HG03103 (cell line): ENCODE data around the gene ACTMAP.
"Not testable (repeated sequence)": the region's sequence is repeated elsewhere in the genome, so short reads cannot be mapped to it uniquely, and the experiment has no call there.

Source experiments
- ATAC-seq: cut with Tn5 transposase; IDR thresholded peaks from one replicate; pipeline ENCODE4 v1.9.1; 2021; ENCODE audit warnings: low read depth; ENCODE audit not compliant: unreplicated experiment

Gene ACTMAP

DNA sequence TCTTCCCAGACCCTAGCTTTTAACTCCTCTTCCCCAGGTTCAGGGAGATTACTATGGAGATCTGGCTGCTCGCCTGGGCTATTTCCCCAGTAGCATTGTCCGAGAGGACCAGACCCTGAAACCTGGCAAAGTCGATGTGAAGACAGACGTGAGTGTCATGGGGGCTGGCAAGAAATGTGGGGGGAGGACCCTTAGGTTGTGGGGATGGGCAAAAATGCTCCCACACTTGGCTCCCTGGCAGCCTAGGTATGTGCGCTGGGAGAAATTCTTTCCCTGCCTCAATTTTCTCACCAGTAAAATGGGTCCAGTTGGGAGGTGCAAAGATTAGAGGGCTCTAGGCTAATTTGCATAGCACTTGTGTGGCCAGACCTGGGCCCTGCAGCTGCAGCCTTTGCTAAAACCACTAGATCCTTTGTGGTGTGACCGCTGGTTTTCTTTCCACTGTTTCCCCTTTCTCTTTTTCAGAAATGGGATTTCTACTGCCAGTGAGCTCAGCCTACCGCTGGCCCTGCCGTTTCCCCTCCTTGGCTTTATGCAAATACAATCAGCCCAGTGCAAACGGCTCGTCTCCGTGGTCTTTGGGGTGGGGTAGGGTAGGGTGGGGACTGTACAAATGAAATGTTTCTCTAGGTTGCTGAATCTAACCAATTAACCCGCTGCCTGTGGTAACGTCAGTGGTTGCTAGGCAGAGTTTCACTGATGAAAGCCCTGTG is 26.8 kb upstream of the ACTMAP start:
- ATAC-seq = peak; percentile 47

DNA sequence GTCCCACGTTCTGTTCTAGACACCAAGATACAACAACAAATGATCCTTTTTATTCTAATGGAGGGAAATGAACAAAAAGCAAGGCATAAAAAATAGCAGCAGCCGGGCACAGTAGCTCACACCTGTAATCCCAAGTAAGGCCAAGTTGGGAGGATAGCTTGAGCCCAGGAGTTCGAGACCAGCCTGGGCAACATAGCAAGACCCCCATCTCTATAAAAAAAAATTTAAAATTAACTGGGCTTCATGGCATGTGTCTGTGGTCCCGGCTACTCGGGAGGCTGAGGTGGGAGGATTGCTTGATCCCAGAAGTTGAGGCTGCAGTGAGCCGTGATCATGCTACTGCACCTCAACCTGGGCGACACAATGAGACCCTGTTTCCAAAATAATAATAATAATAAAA is 26.1 kb upstream of the ACTMAP start:
- ATAC-seq = no peak

DNA sequence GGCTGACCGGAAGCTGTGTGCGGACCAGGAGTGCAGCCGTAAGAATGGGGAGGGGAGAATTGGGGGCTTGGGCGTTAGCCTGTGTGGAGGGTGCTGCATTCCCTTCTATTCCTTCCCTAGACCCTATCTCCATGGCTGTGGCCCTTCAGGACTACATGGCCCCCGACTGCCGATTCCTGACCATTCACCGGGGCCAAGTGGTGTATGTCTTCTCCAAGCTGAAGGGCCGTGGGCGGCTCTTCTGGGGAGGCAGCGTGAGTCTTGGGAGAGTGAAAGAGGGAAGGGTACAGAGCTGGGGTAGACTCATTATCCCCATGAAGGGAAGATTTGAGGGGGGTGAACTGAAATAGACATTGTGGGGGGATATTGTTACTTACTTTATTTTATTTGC is 25.4 kb upstream of the ACTMAP start:
- no peak for ATAC-seq

DNA sequence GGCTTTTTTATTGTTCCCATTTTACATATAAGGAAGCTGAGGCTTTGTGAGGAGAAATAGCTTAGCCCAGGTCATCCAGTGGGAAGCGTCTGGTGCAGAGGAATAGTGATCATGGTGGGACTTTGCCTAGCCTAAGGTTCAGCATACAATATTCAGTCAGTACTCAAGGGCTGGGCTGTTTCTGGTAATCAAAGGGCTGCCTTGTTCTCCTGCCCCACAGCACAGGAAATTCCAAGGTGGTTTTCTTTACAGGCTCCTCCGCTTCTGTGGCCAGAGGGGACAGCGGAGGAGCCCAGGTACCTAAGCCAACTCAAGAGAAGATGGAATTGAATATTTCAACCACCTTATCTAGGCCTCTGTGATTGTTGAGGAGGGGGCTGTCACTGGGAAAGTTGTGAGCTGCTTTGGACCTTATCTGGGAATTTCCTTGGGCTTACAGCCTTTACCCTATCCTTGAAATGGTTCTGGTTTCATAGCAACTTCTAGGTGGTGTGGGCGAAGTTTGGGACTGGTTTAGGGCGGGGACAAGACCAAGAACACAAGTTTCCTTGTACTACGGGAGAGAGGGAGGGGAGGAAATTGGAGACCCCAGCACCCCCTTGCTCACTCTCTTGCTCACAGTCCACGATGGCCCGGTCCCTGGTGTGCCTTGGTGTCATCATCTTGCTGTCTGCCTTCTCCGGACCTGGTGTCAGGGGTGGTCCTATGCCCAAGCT is 24.8 kb upstream of the ACTMAP start, which contains the start of gene MIA:
Gene MIA, plus strand, starts transcription at position 606 of the 716 bp plus-strand sequence. Its CDS starts 22 bp downstream, at position 628.
- ATAC-seq = no peak

DNA sequence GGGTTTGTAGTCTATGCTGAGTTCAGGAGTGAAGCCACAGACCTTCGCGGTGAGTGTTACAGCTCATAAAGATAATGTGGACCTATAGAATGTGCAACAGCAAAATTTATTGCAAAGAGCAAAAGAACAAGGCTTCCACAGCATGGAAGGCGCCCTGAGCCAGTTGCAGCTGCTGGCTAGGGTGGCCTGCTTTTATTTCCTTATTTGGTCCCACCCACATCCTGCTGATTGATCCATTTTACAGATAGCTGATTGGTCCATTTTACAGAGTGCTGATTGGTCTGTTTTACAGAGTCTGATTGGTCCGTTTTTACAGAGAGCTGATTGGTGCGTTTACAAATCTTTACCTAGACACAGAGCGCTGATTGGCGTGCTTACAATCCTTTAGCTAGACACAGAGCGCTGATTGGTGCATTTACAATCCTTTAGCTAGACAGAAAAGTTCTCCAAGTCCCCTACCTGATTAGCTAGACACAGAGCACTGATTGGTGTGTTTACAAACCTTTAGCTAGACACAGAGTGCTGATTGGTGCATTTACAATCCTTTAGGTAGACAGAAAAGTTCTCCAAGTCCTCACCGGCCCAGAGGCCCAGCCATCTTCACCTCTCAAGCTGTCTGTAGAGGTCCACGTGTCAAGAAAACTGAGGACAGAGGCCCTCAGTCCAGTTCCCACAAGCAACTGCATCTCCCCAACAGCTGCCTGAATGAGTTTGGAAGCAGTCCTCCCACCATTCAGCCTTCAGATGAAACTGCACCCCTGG is 21.0 kb upstream of the ACTMAP start:
- ATAC-seq = not testable (repeated sequence)

DNA sequence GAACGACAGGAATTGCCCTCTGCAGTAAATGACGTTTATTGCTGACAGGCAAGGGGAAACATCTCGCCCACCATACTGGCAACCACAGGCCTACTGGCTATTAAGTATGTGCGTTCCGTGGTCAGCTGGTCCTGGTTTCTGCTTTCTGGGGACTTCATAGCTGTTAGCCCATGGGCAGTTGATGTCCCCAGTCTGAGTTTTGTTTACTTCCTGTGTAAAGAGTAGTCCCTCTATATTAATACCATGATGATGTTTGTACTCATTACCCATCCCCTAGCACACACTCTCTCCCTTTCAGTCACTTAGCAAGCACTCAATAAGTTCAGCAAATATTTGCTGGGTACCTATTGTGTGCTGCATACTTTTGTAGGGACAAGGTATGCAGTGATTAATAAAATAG is 18.6 kb upstream of the ACTMAP start:
- ATAC-seq = no peak

DNA sequence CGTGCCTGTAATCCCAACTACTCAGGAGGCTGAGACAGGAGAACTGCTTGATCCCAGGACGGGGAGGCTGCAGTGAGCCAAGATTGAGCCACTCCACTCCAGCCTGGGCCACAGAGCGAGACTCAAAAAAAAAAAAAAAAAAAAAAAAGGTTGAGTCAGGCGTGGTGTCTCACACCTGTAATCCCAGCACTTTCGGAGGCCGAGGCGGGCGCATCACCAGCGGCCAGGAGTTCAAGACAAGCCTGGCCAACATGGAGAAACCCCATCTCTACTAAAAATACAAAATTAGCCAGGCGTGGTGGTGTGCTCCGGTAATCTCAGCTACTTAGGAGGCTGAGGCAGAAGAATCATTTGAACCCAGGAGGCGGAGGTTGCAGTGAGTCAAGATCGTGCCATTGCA is 16.1 kb upstream of the ACTMAP start:
- not testable (repeated sequence) for ATAC-seq

DNA sequence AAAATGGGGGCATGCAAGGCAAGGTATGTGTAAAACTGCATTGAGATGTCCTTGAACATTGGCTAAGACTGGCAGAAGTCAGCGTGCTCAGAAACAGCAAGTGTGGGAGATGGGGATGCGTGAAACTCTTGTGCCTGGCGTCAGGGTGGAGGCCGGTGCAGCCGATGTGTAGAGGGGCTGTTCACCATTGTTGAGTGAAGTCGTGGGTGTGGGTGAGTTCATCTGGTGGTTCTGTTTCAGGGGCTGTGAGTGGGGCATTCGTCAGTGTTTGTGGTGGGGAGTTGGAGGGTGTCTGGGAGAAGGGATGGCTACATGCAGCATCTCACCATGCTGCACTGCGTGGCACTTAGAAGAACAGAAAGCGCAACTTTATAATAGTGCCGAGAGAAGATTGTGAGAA is 13.7 kb upstream of the ACTMAP start:
- no peak for ATAC-seq

DNA sequence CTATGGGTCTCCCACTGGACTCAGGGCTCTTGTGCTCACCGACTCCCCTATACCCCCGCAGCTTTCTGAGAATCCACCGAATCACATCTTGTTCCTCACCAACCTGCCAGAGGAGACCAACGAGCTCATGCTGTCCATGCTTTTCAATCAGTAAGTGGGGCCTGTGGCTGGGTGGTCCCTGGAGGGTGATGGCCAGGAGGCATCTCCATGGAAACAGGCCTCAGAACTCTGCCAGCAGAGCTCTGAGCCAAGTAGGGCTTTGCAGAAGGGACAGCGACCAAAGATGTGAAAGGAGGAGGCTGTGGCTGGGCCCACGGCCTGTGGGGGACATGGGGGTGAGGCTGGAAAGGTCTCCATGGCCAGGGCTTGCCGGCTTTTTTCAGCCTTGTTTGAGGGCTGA is 13.2 kb upstream of the ACTMAP start:
- ATAC-seq = no peak

DNA sequence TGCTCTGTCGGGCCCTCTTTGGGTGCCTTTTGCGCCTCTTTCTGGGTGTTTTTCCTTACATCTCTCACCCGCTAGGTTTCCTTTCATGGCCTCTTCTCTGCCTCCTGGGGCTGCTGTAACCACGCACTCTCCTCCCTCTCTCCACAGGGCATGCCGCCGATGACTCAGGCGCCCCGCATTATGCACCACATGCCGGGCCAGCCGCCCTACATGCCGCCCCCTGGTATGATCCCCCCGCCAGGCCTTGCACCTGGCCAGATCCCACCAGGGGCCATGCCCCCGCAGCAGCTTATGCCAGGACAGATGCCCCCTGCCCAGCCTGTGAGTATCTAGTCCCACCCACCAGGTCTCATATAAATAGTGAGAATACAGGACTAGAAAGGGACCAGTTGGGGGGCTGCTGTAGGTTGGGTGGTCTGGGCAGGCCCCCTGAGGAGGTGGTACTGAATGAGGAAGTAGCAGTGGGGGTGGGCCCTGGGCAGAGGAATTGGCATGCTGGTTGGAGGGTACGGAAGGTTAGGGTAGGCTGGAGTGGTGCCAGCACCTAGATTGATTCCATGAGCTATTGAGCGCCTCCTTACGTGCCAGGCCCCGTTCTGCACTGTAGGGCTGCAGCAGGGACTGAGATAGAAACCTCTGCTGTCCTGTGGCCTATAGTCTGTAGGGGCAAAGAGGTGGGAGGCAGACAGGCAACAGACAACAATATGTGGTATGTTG is 12.6 kb upstream of the ACTMAP start:
- ATAC-seq = no peak

DNA sequence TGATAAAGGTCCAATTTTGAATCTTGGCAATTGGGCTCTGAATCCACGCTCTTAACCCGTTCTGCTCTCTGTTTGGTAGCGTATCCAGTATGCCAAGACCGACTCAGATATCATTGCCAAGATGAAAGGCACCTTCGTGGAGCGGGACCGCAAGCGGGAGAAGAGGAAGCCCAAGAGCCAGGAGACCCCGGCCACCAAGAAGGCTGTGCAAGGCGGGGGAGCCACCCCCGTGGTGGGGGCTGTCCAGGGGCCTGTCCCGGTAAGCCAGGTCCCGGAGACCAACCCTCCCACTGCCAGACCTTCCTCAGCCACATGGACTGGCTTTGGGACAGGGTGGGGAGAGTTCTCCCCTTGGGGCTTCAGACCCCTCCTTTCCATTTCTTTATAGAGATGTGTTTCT is 9.1 kb upstream of the ACTMAP start:
- ATAC-seq = no peak

DNA sequence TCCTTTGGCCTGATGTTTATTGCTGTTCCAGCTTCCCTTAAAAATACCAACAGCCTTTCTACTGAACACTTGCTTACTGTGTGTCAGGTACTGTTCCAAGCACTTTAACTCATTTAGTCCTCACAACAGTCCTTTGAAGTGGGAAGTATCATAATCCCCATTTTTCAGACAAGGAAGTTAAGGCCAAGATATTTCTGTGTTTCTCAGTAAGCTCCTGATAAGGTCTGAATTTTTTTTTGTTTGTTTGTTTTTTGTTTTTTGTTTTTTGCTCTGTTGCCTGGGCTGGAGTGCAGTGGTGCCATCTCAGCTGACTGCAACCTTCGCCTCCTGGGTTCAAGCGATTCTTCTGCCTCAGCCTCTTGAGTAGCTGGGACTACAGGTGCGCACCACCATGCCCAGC is 8.2 kb upstream of the ACTMAP start:
- ATAC-seq = no peak

DNA sequence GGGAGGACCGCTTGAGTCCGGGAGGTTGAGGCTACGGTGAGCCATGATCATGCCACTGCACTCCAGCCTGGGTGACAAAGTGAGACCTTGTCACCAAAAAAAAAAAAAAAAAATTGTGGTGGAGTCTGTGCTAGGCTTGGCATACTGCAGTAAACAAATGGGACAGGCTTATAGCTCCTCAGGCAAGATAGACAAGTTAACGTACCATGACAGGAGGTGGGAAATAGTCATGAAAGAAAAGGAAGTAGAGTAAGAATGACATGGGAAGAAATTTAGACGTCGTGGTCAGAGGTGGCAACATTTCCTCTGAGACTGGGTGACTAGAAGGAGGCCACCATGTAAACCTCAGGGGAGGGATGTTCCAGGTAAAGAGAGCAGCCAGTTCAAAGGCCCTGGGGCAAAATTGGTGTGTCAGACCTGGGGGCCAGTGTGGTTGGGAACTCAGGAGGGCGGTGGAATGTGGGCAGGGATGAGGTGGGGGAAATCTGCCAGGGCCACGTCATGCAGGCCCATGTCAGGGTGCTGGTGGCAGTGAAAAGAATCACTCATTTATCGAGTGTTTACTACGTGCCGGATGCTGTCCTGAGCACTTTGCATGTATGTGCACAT is 6.3 kb upstream of the ACTMAP start:
- no peak for ATAC-seq

DNA sequence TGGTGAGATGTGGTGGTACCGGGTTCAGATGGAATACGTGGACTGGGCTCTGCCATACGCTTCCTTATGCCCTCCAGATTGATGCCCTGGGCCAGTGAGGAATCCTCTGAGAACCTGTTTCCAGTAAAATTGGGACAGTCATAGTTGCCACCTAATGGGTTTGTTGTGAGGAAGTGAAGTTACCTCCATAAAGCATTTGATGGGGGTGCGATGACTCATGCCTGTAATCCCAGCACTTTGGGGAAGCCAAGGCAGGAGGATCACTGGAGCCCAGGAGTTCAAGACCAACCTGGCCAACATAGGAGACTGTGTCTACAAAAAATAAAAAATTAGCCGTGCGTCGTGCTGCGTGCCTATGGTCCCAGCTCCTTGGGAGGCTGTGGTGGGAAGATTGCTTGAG is 5.5 kb upstream of the ACTMAP start:
- ATAC-seq = no peak

DNA sequence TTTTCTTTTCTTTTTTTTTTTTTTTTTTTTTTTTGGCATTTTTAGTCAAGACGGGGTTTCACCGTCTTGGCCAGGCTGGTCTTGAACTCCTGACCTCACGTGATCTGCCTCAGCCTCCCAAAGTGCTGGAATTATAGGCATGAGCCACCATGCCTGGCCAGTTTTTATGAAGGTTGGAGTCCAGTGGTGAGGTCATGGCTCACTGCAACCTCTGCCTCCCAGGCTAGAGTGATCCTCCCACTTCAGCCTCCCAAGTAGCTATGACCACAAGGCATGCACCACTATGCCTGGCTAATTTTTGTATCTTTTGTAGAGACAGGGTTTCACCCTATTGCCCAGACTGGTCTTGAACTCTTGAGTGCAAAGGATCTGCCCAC is 5.0 kb upstream of the ACTMAP start:
- no peak for ATAC-seq

DNA sequence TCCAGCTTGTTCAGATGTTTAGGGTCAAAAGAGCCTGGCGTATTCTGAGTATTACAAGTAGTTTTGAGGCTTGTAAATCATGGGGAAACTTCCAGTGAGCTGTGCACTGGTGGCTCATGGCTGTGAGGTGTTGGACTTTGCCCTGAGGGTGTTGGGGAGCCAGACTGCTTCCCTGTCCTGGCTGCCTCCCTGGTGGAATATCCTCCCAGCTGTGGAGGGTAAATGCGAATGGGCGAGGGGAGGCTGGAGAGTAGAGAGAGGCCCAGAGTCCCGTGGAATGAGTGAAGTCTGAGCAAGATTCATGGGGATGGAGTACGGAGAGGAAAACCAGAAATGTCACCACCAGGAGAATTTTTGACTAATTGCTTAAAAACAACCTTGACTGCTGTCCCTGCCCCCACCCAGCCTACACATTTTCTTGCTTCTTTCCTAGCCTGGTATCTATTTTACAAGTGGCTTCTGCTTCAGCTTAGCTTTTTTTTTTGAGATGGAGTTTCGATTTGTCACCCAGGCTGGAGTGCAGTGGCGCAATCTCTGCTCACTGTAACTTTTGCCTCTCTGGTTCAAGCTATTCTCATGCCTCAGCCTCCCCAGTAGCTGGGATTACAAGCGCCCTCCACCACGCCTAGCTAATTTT is 4.5 kb upstream of the ACTMAP start:
- ATAC-seq = no peak

DNA sequence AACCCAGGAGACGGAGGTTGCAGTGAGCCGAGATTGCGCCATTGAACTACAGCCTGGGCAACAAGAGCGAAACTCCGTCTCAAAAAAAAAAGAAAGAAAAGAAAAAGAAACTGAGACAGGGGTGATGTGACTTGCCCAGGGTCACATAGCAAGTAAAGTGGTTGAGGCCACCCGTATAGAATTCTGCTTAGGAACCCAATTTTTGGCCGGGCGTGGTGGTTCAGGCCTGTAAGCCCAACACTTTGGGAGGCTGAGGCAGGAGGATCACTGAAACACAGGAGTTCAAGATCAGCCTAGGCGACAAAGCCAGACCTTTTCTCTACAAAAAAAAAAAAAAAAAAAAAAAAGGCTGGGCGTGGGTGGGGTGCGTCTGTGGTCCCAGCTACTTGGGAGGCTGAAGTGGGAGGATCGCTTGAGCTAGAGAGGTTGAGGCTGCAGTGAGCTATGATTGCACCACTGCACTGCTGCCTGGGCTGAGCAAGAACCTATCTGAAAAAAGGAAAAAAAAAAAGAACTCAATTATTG is 2.0 kb upstream of the ACTMAP start:
- ATAC-seq = no peak

DNA sequence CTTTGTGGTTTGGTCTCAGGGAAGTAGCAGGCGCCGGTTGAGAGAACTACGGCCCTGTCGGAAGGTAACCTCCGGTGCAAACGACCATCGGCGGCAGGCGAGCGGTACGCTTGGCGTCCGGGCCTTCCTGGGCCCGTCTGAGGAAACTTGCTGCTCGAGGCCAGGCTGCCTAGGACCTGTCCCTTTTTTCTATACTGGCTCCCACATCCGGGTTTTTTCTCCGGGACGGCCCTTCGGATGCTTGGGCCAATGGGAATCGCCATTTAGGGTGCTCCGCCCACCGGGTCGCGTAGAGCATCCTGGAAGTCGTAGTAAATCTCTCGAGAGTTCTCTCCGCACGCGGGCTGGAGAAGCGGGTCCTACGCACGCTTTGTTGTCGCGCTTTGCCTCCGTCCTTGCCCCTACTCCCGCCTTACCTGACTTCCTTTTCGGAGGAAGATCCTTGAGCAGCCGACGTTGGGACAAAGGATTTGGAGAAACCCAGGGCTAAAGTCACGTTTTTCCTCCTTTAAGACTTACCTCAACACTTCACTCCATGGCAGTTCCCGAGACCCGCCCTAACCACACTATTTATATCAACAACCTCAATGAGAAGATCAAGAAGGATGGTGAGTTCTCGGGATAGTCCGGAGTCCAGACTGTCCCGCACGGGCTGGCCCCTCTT is 729 bp upstream of the ACTMAP start, which contains the start of gene SNRPA:
Gene SNRPA, plus strand, starts transcription at position 330 of the 664 bp plus-strand sequence. Its CDS starts 206 bp downstream, at position 536.
- ATAC-seq = peak; percentile 42

DNA sequence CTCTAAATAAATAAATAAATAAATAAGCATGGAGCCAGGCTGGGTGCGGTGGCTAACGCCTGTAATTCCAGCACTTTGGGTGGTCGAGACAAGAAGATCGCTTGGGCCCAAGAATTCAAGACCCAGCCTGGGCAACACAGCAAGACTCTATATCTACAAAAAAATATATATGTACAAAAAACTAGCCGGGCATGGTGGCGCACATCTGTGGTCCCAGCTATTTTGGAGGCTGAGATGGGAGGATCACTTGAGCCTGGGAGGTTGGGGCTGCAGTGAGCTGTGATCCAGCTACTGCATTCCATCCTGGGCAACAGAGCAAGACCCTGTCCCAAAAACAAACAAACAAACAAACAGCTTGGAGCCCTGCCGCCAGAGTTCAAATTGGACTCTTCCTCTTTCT is 2.7 kb downstream of the ACTMAP start:
- ATAC-seq = no peak
